HepG2 (cell line): ENCODE measurements around the gene NECTIN2. TPM values are rescaled to one million over a fixed set of nuclear protein-coding genes. Genes with fewer than 3 reads are reported as not detected.

Experiments used
- ATAC-seq: fragments of 200-7000 bp; cut with Tn5 transposase; 3 replicates; pipeline ENCODE4 v1.9.1; 2020; ENCODE audit warnings: mild to moderate bottlenecking, moderate library complexity
- BruUV-seq: library from RNA; stranded (reverse); fragments of 400-500 nt; replicated peaks from 2 replicates; lab custom pipeline; 2021; lab: Mats Ljungman, UMichigan
- CTCF ChIA-PET: fragments of 300-600 bp; formaldehyde crosslinking; extraction: SDS; loops from one replicate; lab custom pipeline; 2021; ENCODE audit warnings: low total read pairs, inconsistent platforms, low intra/inter-chr PET ratio; lab: Yijun Ruan, JAX
- POLR2A ChIA-PET: fragments of 350-600 bp; sonication (Branson Sonifier 250); formaldehyde crosslinking; loops from one replicate; lab custom pipeline; 2020; ENCODE audit warnings: antibody characterized with exemption, inconsistent platforms; lab: Yijun Ruan, JAX
- DNase-seq: peaks from one replicate; pipeline ENCODE4 v3.0.0-alpha.2; 2015; ENCODE audit warnings: low spot score
- FAIRE-seq: peaks from 3 replicates; lab custom pipeline; 2011; peaks lifted over from hg19 to GRCh38; lab: Jason Lieb, UNC
- H2AFZ ChIP-seq: one replicate; pipeline ENCODE4 v1.6.1; 2011; ENCODE audit warnings: low read length, inconsistent platforms
- H3K27ac ChIP-seq: fragments of 300-600 bp; 3 replicates; pipeline ENCODE4 v1.8.0; 2011; ENCODE audit warnings: mixed run types, mild to moderate bottlenecking, mixed read lengths, low read length, inconsistent platforms; ENCODE audit not compliant: insufficient read depth; ENCODE audit errors: extremely low read length
- H3K27me3 ChIP-seq, 2 experiments: fragments of 200-600 bp in 1 of 2; 2 replicates in 1 of 2; 3 replicates in 1 of 2; pipeline versions ENCODE4 v1.6.0 to v1.8.0; 2011; ENCODE audit warnings: low read length in 2 of 2, mild to moderate bottlenecking in 2 of 2, moderate library complexity in 2 of 2, inconsistent platforms in 1 of 2; ENCODE audit not compliant: insufficient read depth in 2 of 2, control insufficient read depth in 1 of 2
- H3K36me3 ChIP-seq, 2 experiments: fragments of 200-600 bp in 1 of 2; replicated peaks in 1 of 2; 2 replicates in 1 of 2; 3 replicates in 1 of 2; pipeline versions ENCODE4 v1.5.1 to v1.8.0; 2011; ENCODE audit warnings: low read length in 2 of 2, inconsistent platforms in 1 of 2; ENCODE audit not compliant: insufficient read depth in 2 of 2, control insufficient read depth in 1 of 2
- H3K4me1 ChIP-seq: 2 replicates; pipeline ENCODE4 v1.5.1; 2012; ENCODE audit warnings: low read length, inconsistent platforms; ENCODE audit not compliant: insufficient read depth
- H3K4me2 ChIP-seq: 2 replicates; pipeline ENCODE4 v1.6.0; 2011; ENCODE audit warnings: low read depth, low read length, inconsistent platforms
- H3K4me3 ChIP-seq, 3 experiments: fragments of 200-600 bp in 1 of 3; sonication (generic), shearing (Covaris generic) in 1 of 3; replicated peaks in 1 of 3; 2 replicates each; pipeline ENCODE4 v1.5.1; 2011 to 2016; ENCODE audit warnings: low read length in 3 of 3, inconsistent platforms in 2 of 3, low read depth in 2 of 3, mild to moderate bottlenecking in 2 of 3, control low read depth in 1 of 3, mixed read lengths in 1 of 3; ENCODE audit not compliant: insufficient read depth in 1 of 3
- H3K79me2 ChIP-seq: one replicate; pipeline ENCODE4 v1.6.1; 2011; ENCODE audit warnings: low read length, inconsistent platforms; ENCODE audit not compliant: insufficient read depth
- H3K9ac ChIP-seq: 2 replicates; pipeline ENCODE4 v1.6.0; 2011; ENCODE audit warnings: mild to moderate bottlenecking, low read depth, low read length, inconsistent platforms; ENCODE audit not compliant: insufficient read depth
- H3K9me3 ChIP-seq: 2 replicates; pipeline ENCODE4 v1.5.1; 2012; ENCODE audit warnings: mild to moderate bottlenecking, low read length
- H4K20me1 ChIP-seq: 2 replicates; pipeline ENCODE4 v1.6.0; 2011; ENCODE audit warnings: inconsistent platforms, mild to moderate bottlenecking, low read length, moderate library complexity; ENCODE audit not compliant: insufficient read depth
- E2F1 ChIP-seq: sonication (generic); formaldehyde crosslinking; IDR thresholded peaks from 2 replicates; pipeline ENCODE4 v1.5.0; 2020; ENCODE audit warnings: missing genetic modification reagents
- HNRNPL ChIP-seq: fragments of 200-400 bp; formaldehyde crosslinking; IDR thresholded peaks from 2 replicates; pipeline ENCODE4 v1.6.1; 2017; ENCODE audit warnings: mild to moderate bottlenecking, low read depth, low read length
- LCORL ChIP-seq, 2 experiments: fragments of 450-650 bp in 1 of 2; sonication (generic) in 1 of 2; formaldehyde crosslinking in 1 of 2; IDR thresholded peaks; 2 replicates each; pipeline versions ENCODE4 v1.5.0 to v1.6.1; 2017 to 2020; ENCODE audit warnings: antibody characterized with exemption in 1 of 2, missing genetic modification reagents in 1 of 2
- PAF1 ChIP-seq: IDR thresholded peaks from 2 replicates; pipeline ENCODE4 v1.6.1; 2016; ENCODE audit warnings: missing genetic modification reagents, missing compliant biosample characterization
- ZNF597 ChIP-seq: sonication (generic); formaldehyde crosslinking; IDR thresholded peaks from 2 replicates; pipeline ENCODE4 v1.5.0; 2020; ENCODE audit warnings: missing genetic modification reagents
- ZSCAN22 ChIP-seq: sonication (generic); formaldehyde crosslinking; IDR thresholded peaks from 2 replicates; pipeline ENCODE4 v1.4.0; 2020; ENCODE audit warnings: mild to moderate bottlenecking, missing genetic modification reagents
- WGBS: methylation state at CpG from one replicate; pipeline ENCODE4 v1.1.6; 2017; ENCODE audit warnings: low lambda C conversion rate; 5-methylcytosine and 5-hydroxymethylcytosine counted together
- in situ Hi-C: cut with HindIII; loops from 2 replicates; pipeline ENCODE4 v1.10.0; 2017; ENCODE audit warnings: low pct_unique_long_range_greater_than_20kb; ENCODE audit not compliant: extremely low pct_ligation_motif_present
- intact Hi-C: fragments of 100-400 bp; cut with micrococcal nuclease; formaldehyde crosslinking; loops from one replicate; pipeline ENCODE4 v1.10.0; 2022; ENCODE audit not compliant: unreplicated experiment
- polyA plus RNA-seq, 8 experiments: library from polyadenylated mRNA; depleted of rRNA in 3 of 8; stranded (reverse) in 7 of 8; unstranded in 1 of 8; fragments of >200 nt; fragmentation: Illumina TruSeq in 4 of 8; extraction: Trizol in 4 of 8; gene quantifications; 2 replicates each; pipeline versions ENCODE4 v1.2.1 to v1.2.3, GENCODE V29; 2011 to 2016; ENCODE audit warnings: low read depth in 4 of 8, missing spikeins in 1 of 8, mixed read lengths in 1 of 8; ENCODE audit not compliant: insufficient read depth in 1 of 8
- total RNA-seq, 5 experiments: library from RNA; depleted of rRNA; stranded (reverse); fragments of >200 nt; fragmentation: Illumina TruSeq; extraction: Trizol; gene quantifications; 2 replicates each; pipeline ENCODE4 v1.2.3, GENCODE V29; 2016; ENCODE audit warnings: low read depth in 1 of 5
- TF ChIP-seq, protein P1 (sequence below): sonication (generic); formaldehyde crosslinking; IDR thresholded peaks from 2 replicates; pipeline ENCODE4 v1.9.0; 2022; ENCODE audit warnings: missing genetic modification reagents, mild to moderate bottlenecking, borderline replicate concordance

NECTIN2 gene
- total and polyA plus RNA-seq, 2 of the 13 experiments (the other 11 are each of a cell fraction or from before 2014, with no cell fraction given), result 75.4 to 114 TPM

- TF ChIP-seq E2F1 (CRISPR knock-in tag) (no peak), LCORL (IDR thresholded peaks at IDR 0.05) (no peak), LCORL (CRISPR knock-in tag; IDR thresholded peaks at IDR 0.05) (no peak), HNRNPL (0 out of 2 replicates have a peak, but pooled peaks have one; percentile 5), PAF1 (CRISPR knock-in tag) (no peak)
These were observed 36.4 kb upstream of the NECTIN2 start (continued) for GRCh38 chr19:44809577-44810233.

DNA sequence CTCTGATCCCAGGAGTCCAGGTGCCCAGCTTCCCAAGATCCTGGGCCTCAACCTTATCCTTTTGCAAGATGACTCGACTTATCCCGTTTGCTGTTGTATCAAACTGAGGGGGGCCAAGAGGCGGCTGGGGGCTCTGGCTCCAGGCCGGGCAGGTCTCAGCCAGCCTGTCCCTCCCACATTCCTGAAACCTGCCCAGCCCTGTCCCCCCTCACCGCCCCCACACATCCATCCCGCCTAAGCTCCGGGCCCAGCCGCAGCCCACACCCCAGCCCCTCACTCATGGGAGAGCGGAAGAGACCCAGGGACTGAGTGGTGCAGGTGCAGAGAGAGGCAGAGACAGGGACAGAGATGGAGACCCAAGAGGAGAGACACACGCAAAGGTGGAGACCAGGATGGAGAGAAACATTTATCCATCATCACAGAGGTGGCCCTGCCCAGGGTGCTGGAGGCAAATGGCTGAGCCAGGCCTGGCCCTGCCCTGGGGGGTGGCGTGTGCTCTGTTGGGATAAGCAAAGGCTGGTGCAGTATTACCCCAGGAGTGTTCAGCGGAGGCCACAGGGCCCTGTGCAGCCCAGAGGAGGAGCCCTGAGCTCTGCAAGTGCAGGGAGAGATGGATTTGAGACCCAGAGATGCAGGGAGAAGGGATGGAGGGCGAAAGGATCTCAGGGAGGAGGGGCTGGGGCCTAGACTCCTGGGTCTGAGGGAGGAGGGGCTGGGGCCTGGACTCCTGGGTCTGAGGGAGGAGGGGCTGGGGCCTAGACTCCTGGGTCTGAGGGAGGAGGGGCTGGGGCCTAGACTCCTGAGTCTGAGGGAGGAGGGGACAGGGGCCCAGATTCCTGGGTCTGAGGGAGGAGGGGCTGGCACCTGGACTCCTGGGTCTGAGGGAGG is 35.6 kb upstream of the NECTIN2 start:
- Histone ChIP-seq H4K20me1 (0 out of 2 replicates have a peak, but pooled peaks cover 8% of the 10 kb centered on the region), H3K27me3 (no peaks in the 10 kb centered on the region; a peak in 1 of 5 replicates), H3K36me3 (peaks cover 8 to 32% of the 10 kb centered on the region in 2 experiments), H3K9ac (peak overlapping the region; percentile 87), H3K4me2 (peak overlapping the region; percentile 83)
- POLR2A ChIA-PET, result interaction anchor here (0.8 to 4.0 kb wide), 6 partner anchors 10 to 92 kb away, joined by 4 to 76 read pairs (median 13); partner anchors contain the start of gene NECTIN2
- WGBS, result 61% methylated on average over 11 of the region's 13 CpGs
- DNase-seq, result no peak
- no peak for TF ChIP-seq ZNF597 (CRISPR knock-in tag)
- TF ChIP-seq, protein P1, sequence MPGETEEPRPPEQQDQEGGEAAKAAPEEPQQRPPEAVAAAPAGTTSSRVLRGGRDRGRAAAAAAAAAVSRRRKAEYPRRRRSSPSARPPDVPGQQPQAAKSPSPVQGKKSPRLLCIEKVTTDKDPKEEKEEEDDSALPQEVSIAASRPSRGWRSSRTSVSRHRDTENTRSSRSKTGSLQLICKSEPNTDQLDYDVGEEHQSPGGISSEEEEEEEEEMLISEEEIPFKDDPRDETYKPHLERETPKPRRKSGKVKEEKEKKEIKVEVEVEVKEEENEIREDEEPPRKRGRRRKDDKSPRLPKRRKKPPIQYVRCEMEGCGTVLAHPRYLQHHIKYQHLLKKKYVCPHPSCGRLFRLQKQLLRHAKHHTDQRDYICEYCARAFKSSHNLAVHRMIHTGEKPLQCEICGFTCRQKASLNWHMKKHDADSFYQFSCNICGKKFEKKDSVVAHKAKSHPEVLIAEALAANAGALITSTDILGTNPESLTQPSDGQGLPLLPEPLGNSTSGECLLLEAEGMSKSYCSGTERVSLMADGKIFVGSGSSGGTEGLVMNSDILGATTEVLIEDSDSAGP (CRISPR knock-in tag), result peak; percentile 33; the same call in 1 of the 2 replicates
- TF ChIP-seq ZSCAN22, result peak; percentile 98
- TF ChIP-seq HNRNPL, result 0 out of 2 replicates have a peak, but pooled peaks have one; percentile 2
- TF ChIP-seq, all 625 proteins: peak for 3
- ATAC-seq (no peak), FAIRE-seq (no peak)
- CTCF ChIA-PET, result no interaction called here
- BruUV-seq, result no TSS peak
- Histone ChIP-seq H3K79me2 (peaks cover 21% of the 10 kb centered on the region), H3K4me1 (peaks cover 67% of the 10 kb centered on the region), H3K27ac (peak overlapping the region; percentile 43), H3K4me3 (peak overlapping the region; percentile 65 to 99 (median 94)), H3K9me3 (no peaks in the 10 kb centered on the region), H2AFZ (no peak overlapping the region)
- in situ Hi-C loops (no loop called here), intact Hi-C loops (no loop called here)
